ENCODE measurements around the gene STX2.
A peak's percentile ranks its signal among the peaks of the same experiment; 100 is the strongest.

DNA sequence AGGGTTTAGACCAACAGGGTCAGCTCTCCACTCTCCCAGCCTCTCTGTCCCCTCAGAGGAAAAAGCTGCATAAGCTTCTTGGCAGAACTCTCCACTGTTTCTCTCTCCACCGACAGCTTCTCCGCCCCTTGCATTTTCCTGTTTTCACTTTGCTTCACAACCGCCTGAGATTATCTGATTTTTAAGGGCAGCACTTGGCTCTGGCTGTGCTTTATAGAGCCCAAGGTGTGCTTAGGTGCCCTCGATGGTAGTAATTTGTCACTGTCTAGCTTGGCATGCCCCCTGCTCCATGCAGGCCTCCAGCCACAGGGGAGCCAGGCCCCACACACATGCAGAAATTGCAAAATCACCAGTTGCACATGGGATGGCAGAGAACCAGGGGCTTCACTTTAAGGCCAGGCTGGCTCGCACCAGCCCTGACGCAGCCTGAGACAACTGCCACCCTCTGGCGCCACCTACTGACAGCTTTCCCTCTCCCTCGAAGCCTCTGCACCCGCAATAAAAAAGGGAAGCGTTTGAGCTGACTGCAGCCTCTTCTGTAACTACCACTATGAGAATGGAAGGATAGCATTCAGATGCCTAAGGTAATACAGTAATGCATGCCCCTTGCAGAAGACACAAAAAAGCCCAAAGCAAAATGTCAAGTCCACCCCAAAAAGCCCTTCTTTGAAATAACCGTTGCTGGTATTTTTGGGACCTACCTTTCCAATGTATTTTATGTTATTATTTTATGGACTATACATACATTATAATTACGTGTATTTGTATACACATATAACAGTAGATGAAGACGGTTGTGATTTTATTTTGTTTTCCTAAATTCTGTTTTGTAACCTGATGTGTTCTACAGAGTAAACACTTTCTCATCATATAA, 90.9 kb downstream of the STX2 start:
- no peak for TF ChIP-seq EZH2phosphoT487 (IDR thresholded peaks at IDR 0.05; ENCODE audit: borderline replicate concordance, low read depth, low read length)
- TF ChIP-seq, protein P1, sequence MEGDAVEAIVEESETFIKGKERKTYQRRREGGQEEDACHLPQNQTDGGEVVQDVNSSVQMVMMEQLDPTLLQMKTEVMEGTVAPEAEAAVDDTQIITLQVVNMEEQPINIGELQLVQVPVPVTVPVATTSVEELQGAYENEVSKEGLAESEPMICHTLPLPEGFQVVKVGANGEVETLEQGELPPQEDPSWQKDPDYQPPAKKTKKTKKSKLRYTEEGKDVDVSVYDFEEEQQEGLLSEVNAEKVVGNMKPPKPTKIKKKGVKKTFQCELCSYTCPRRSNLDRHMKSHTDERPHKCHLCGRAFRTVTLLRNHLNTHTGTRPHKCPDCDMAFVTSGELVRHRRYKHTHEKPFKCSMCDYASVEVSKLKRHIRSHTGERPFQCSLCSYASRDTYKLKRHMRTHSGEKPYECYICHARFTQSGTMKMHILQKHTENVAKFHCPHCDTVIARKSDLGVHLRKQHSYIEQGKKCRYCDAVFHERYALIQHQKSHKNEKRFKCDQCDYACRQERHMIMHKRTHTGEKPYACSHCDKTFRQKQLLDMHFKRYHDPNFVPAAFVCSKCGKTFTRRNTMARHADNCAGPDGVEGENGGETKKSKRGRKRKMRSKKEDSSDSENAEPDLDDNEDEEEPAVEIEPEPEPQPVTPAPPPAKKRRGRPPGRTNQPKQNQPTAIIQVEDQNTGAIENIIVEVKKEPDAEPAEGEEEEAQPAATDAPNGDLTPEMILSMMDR (conservative IDR thresholded peaks at IDR 0.05; ENCODE audit: low read length) = peak; percentile 90

Measured in OCI-LY7 (cell line).